Raji (cell line): Measurements from ENCODE around the gene CRHR1.

Experiments
- POLR2A ChIP-seq: IDR thresholded peaks from 2 replicates; pipeline ENCODE4 v1.6.1; 2011; ENCODE audit warnings: low read depth, low read length, control low read depth; ENCODE audit not compliant: insufficient read depth

Gene CRHR1

DNA sequence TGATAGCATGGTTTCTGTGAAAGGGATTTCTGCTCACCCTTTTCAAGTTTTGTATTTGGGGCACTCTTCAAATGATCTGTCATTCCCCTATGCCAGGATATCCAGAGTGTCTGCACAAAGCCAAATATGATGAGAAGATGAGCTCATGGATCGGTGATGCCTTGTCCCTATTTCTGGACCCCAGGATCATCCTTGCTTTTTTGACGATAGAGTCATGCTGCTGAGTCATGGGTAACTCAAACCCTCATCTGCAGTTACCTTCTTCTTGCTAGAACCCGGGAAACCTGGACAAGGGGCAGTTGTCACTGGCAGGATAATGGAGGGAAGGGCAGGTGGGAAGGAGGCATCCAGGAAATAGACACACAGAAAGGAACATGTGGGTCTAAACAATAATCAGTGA is 92.4 kb downstream of the CRHR1 start:
- no peak for TF ChIP-seq POLR2A

DNA sequence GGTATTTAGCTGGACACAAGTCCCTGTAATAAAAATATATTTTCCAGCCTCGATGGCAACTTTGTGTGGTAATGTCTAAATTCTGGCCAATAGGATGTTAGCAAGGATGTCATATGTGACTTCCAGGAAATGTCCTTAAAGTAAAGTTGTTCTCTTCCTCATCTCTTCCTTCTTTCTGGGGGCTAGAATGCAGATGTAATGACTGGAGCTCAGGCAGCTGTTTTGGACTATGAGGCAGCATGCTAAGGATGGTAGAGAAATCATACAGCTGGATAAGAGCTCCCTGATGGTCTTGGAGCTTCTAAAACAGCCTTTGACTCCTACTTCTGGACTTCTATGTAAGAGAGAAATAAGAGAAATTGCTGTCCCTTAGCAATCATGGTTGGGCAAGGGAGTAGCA is 93.3 kb downstream of the CRHR1 start:
- TF ChIP-seq POLR2A, result no peak

DNA sequence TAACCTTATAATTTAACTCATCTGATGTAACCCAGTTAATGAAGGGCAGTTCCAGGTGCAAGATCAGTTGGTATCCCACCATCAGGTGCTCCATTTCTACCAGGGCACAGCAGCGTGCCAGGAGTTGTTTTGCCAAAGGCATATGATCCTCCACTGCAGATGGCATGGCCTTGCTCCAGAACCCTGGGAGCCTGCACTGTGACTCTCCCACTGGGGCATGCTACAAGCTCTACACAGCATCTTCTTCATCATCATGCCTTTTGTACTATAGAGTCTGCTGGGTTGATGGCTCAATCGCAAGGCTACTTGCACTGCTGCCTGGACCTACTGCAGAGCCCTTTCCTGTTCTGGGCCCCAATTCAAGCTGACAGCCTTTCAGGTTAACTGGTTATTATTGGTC is 98.9 kb downstream of the CRHR1 start:
- TF ChIP-seq POLR2A, result no peak
